ENCODE data around the gene C3.
A peak's percentile ranks its signal among the peaks of the same experiment; 100 is the strongest.
"Not testable (repeated sequence)": the region's sequence is repeated elsewhere in the genome, so short reads cannot be mapped to it uniquely, and the experiment has no call there.

C3 gene

DNA sequence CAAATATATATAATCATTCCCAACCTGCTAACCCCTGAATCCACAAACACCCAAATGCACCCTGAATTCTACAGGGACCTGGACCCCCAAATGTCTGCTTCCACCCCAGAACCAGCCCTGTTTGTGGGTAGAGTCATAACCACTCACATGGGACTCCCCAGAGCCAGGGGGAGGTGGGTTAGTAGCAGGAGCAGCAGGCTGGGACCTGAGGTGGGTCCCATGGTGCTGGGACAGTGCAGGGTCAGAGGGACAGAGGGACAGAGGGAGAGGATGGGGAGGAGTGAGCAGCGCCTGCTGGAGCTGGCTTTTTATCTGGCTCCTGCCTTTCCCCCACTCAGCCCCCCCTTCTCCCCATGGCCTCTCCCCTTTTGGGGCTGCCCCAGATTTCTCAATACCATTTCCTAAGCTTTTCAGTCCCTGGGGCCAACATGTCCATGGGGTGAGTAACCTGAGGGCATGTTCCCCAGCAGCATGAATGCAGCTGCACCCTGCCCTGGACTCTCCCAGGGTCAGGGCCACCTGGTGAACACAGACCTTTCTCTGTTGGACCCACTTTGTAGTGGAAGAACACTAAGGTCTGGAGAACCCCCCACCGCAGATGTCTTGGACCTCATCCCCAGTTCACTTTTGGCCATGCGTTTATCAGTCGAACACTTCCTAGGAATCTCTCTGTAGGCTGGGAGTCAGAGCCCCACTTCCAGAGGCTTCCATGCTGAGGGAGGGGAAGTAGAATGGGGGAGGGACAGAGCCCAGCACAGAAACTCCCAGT lies at the start of gene C3:
Gene C3, minus strand, starts transcription at position 282 of the 769 bp plus-strand sequence. Its CDS starts 61 bp downstream, at position 221.
- peak; percentile 59 to 73 for DNase-seq

DNA sequence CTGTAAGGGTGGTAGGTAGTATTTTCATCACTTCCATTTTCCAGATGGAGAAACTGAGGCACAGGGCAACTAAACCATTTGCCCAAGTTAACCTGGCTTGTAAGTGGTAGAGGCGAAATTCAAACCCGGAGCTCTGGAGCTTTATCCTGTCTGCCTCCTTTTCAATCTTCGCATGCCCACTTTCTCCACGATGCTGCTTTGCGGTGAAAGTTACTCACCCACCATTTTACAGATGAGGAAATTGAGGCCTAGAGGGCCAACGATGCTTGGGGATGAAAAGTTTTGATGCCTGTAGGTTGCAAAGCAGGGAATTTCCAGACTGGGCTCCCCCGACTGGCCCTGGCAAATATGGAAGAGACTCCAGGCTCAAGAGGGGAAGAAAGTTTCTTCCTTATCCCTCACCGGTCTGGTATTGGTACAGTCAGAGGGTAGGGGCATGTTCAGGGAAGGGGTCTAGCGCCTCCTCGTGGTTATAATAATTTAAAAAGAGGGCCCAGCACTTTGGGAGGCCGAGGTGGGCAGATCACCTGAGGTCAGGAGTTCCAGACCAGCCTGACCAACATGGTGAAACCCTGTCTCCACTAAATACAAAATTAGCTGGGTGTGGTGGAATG lies 48.7 kb upstream of the C3 start:
- peak; percentile 12 to 18 for DNase-seq

DNA sequence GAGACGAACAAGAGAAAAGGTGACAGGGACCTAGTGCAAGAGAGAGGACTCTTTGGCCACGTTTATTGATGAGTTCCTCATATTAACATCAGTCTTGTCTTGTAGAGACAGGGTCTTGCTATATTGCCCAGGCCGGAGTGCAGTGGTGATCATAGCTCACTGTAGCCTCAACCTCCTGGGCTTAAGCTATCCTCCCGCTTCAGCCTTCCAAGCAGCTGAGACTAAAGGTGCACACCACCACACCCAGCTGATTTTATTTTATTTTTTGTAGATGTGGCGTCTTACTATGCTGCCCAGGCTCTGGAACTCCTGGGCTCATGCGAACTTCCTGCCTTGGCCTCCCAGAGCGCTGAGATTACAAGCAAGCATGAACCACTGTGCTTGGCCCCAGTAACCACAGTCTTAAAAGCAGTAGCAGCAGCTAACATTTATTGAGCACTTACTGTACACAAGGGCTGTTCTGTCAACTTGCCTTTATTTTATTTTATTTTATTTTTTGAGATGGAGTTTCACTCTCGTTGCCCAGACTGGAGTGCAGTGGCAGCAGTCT lies 47.9 kb upstream of the C3 start:
- no peak for DNase-seq

DNA sequence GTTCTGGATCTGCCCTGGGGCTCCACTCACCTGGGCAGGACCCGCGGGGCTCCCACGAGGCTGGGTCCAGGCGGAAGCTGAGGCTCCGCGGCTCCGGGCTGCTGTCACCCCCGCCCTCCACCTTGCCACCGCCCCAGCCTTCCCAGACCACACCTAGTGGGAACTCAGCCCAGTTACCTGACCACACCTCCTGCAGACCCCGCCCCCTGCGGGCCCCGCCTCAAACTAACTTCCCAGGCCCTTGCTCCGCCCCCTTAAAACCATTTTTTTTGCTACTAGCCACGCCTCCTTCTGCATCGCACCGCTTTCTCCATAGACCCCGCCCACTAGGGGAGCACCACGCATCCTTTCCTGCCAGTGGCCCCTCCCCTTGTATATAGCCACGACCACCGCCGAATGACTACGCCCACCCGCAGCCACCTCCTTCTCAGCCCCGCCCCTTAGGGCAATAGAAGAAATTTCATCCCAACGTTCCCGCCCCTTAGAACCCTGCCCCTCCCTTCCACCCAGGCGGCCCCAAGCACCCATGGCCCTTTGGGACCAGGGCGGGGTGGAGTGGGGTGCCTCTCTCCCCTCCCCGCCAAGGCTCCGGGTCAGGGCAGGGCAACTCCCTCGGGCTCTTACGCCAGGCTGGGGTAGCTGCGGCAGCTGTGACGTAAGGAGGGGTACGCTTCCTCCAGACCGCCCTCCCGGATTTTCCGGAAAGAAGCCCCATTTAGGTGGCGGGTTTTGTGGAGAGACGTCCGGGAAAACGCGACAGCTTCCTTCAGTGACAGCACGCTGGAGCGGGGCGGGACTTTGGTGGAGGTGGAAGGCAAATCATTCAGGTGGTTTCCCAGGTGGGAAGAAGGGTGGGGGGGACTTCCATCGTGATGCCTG lies 47.1 kb upstream of the C3 start, which contains the start of gene SH2D3A:
Gene SH2D3A, minus strand, starts transcription at position 79 of the 879 bp plus-strand sequence. CDS start 3,687 bp downstream, outside the sequence.
- DNase-seq, result peak; percentile 78 to 85

DNA sequence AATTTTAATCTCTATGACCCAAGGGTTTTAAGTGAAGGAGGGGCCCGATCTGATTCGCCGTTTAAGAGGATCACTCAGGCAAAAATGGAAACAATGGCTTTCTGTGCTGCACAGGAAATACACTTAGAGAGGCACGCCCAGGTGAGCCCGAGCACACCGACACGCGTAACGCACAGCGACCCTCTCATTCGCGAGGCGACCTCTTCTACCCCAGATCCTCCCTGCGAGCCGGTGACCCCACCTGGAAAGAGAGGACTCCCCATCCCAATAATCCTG lies 46.6 kb upstream of the C3 start:
- no peak for DNase-seq

DNA sequence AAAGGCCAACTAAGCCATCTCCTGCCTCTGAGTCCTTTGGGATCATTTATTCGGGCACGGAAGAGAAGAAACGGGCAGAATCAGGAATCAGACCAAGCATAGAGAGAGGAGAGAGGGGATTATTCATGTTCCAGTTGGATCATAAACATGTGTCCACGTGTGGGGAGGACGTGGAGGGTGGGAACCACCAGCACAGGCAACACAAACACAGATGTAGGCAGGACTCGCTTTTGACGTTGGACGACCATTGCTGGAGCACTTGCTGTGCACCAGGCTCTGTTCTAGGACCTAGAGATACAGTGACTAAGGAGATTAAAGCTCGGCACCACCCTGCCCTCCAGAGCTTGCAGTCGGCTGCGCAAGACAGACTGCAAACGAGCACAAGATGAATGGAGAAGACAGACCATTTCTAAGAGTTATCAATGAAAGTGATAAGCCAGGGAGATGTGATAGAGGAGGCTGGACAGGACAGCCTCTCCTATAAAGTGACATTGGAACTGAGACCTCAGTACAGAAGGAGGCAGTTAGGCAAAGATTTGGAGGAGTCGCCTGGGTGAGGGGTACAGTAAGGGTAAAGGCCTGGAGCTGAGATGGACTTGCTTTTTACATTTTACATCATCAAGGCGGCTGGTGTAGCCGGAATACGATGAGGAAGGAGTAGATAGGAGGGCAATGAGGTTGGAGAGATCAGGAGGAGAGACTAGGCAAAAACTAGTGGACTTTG lies 46.1 kb upstream of the C3 start:
- DNase-seq, result peak in 1 of 2 experiments; percentile 3

DNA sequence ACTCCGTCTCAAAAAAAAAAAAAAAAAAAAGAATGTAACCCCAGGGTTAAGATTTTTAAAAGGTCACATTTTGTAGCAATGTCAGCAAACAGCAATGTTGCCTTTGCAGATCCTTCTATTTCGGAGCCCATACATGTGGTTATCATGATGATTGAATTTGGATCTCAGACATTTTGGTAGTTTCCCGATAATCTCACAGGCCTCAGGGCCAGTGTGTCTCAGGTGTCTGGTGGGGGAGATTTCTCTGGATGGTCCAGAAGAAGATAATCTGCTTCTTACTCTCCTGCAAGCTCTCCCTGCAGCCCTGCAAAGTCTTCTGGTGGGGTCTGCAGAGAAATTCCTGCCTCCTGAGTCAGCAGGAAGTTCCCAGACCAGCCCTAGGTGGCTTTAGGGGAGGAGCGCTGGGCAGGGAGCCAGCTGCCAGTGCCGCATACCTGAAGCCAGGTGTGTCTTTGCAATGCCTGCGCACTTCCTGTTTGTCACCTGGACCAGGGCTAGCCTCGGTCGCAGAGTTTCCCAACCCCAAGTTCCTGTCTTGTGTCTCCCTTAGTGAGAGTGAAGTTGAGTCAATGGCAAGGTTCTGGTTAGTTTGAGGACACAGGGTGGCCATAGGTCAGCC lies 45.4 kb upstream of the C3 start:
- no peak for DNase-seq

DNA sequence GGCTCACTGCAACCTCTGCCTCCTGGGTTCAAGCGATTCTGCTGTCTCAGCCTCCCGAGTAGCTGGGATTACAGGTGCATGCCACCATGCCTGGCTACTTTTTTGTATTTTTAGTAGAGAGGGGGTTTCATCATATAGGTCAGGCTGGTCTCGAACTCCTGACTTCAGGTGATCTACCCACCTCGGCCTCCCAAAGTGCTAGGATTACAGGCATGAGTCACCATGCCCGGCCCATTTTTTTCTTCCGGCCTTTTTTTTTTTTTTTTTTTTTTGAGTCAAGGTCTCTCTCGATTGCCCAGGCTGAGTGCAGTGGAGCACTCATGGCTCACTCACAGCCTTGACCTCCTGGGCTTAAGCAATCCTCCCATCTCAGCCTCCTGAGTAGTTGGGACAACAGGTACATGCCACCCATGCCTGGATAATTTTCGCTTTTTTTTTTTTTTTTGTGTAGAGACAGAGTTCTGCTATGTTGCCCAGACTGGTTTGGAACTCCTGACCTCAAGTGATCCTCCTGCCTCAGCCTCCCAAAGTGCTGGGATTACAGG lies 41.9 kb upstream of the C3 start:
- DNase-seq, result not testable (repeated sequence)

DNA sequence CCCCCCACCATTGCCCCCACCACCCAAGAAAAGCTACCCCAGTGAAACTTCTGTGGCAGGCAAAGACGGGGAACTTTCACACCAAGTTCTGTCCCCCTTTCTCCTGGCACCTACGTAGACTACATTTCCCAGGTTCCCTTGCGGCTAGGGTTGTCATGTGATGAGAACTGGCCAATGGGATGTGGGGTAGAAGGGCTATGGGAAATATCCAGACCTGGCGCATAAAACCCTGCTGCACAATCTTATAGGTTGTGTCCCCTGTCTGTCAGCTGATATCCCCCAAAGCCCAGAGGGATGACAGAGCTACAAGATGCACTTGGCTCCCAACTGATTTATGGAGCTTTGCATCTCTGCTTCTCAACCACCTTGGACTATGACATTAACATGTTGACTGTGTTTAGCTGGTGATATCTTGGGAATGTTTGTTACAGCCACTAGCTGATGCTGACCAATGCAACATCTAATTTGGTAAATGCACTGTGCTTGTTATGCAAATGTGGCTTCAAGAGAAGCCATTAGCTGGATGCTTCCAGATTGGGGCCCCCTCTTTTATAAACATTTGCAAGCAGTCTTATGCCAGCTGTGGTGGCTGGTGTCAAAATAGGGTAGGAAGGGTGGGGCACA lies 40.7 kb upstream of the C3 start:
- DNase-seq, result no peak

DNA sequence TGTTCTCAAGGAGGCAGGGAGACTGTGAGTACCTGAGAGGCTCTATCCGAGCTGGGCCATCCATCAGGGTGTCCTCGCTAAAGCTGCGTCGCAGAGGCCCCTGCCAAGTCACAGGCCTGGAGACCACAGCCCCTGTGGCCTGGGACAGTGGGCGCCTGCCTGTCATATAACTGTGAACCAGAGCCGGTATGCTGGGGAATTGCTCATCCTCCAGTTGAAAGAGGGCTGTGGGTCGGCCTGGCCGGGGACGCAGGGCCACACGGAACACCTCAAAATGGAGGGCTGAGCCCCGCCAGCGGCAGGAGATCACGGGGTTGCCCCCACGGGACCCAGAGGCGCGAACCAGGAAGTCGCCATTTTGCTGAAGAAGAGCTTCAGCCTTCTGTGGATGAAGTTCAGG lies 40.2 kb upstream of the C3 start:
- no peak for DNase-seq

DNA sequence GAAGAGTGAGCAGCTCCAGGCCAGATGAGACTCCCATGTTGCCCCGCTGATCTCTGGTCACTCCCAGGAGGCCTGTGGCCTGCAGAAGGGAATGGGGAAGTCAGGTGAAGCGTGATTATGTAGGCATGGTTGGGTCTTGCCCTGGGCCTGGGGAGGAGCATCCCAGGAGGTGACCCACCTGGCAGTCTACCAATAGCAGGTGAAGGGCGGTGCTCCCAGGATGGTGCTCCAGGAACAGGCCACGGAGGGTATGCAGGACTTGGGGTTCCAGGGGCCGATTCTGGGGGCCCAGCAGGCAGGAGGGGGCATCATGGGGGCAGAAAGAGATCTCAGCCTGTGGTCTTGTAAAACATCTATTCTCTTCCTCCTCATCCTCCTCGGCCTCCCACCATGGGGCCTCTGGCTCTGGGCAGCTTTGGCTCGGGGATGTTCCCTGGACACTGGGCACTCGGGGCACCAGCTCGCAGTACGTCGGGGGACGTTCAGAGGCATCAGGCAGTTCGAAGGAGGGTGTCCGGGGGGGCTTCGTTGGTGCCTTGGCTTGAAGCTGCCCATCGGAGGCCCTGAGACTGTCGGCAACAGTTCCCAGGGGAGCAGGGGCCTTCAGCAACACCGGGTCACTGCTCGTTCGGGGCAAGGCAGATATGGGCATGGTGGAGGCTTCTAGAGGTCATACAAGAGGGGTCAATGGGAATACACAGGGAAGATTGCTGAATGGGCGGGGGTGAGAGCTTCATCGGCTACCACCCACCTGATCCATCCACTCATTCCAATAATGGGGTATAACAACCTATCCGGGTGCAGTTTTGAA lies 34.4 kb upstream of the C3 start:
- DNase-seq, result no peak

DNA sequence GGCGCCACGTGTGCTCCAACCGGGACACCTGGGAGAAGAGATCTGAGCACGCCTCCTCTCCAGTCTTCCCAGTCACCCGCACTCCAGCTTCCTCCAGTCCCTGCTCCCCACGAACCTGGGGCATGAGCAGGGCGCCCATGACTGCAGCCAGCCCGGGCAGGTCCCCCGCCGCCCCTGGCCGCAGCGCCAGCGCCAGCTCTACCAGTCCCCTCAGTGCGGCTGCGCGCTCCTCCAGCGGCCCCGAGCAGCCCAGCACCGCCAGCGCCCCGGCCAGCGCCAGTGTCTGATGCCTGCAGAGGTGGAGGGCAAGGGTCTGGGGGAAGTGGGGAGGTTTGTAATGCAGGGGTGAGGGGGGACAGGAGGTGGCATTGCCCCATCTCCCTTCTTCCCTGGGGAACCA lies 33.7 kb upstream of the C3 start:
- DNase-seq, result no peak

DNA sequence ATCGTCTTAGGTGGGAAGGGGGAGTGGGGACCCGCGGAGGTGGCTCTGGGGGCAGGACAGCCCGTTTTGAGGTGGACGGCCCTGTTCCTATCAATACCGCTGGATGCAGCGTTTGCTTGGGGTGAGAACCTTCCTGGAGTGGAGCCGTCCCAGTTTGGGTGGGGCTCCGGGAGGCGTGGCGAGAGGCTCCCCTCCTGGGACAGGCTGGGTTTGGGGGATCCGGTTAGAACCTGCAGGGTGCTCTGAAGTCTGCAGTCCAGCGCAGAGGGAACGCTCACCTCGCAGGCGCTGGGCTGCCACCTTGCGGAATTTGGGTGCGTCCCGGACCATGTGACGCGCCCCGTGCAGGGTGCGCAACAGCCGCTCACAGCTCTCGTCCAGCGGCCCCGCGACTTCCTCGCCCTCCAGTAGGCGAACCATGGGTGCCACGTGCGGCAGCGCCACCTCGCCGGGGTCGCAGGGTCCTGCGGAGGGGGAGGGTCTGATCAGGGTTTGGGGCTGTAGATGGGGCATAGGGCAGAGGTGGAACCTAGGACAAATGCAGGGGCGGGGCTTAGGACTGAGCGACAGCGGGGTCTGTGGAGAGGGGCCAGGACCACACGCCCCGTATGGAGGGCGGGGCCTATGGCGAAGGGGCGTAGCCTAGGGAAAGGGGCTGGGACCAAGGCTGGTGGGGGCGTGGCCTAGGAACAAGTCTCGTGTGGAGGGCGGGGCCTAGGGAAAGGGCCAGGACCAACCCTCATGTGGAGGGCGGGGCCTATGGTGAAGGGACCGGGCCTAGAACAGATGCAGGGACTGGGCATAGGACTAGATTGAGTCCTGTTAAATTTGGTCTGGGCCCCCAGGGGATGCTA lies 33.0 kb upstream of the C3 start:
- DNase-seq, result peak; percentile 79 to 82

DNA sequence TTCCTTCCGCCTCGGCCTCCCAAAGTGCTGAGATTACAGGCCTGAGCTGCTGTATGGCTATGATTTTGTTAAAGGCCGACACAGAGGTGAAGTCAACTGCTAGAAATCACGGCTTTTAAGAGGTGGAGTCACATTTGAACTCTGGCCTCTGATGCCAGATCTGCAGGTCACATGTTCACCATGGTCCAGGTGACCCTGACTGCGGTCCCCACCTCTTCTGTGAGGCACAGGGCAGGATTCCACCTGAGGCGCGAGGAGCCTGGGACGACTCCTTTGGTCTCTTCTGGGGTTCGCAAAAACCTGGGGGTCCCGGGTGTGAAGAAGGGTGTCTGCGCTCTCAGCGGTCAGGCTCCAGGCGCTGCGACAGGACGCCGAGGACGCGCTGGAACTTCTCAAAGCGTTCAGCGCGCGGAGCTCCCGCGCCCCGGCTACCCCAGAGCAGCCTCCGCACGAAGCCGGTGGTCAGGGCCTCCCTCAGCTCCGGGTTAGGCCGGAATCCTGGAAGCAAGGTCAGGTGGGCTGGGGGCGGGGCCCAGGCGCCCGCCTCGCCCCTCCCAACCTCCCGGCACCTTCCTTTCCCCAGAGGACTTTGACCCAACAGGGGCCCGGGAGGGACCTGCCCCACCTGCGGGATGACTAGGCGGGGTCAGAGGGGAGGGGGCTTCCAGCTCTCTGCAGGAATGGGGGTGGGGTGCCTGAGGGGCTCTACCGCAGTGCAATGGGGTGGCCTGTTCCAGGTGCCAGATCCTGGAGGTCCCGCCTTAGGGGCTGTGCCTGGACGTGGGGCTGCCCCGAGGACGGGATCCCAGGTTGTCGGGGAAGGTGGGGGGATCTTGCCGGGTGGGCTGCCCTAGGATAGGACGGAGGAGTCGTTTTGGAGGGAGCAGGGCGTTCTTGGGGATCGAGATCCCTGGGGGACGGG lies 32.1 kb upstream of the C3 start:
- no peak for DNase-seq

DNA sequence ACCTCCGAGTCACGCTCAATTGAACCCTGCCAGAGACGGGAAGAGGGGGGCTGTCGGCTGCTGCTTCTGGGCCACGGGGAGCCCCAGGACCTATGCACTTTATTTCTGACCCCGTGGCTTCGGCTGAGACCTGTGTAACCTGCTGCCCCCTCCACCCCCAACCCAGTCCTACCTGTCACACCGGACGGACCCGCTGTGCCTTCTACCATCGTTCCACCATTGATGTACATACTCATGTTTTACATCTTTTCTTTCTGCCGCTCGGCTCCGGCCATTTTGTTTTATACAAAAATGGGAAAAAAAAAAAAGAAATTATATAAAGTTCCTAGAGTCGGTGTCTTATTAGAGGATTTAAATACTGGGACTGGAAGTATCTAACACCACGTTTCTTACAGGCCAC lies 30.7 kb upstream of the C3 start:
- DNase-seq, result no peak

DNA sequence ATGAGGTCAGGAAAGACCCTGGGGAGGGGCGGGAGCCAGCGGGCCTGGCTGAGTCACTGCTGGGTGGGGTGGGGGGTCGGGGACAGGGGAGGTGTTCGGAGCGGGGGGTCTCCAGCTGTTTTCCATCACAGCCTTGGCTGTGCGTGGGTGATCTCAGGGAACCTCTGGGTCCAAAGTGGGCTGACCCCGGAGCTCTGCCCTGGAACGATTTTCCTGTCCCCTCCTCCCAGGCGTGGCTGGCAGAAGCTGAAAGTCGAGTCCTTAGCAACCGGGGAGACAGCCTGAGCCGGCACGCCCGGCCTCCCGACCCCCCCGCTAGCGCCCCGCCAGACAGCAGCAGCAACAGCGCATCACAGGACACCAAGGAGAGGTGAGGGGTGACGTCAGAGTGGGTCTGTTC lies 29.6 kb upstream of the C3 start:
- DNase-seq, result no peak

DNA sequence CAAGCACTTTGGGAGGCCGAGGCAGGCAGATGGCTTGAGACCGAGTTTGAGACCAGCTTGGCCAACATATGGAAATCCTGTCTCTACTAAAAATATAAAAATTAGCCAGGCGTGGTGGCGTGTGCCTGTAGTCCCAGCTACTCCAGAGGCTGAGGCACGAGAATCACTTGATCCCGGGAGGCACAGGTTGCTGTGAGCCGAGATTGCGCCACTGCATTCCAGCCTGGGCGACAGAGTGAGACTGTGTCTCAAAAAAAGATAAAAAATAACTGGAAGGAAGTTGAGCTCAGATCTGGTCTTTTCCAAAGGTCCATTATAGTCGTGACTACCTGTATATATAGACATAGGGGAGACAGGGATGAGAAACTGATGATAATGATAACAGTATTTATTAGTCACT lies 28.1 kb upstream of the C3 start:
- not testable (repeated sequence) for DNase-seq

DNA sequence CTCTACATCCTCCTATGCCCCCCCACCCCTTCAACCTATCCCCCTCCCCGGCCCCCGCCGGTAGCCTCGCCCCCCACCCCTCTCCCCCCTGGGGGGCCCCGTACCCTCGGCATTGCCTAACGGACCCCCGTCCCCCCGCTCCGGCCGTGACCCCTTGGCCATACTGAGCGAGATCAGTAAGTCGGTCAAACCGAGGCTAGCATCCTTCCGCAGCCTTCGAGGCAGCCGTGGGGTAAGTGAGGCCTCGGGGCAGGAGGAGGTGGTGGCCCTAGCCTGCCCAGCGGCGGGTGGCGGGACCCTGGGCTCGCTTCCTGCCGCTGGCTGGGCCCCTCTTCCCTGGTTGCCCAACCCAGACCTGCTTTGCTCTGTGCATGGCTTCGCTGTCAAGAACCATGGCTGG lies 25.5 kb upstream of the C3 start:
- DNase-seq, result no peak
